ENCODE measurements around the gene UBL4A. TPM values are rescaled to one million over a fixed set of nuclear protein-coding genes. Genes with fewer than 3 reads are reported as not detected.

Gene UBL4A
- polyA plus RNA-seq, 2 of the 4 experiments (the other 2 are of a cell fraction): 26.4 to 37.7 TPM

DNA sequence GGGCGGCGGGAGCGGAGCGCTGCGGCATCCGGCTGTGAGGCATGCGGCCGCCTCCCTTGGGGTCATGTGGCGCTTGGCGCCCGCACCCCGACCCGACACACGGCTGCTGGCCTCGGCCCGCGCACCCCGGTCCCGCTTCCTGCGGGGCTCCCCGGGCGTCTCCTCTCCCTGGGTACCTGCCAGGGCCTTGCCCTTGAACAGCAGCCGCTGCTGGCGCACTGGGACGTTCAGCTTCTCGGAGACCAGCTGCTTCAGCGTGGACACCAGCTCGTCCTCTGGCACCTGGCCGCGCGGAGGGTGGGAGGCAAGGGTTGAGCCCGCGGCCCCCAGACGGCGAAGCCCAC lies 391 bp downstream of the UBL4A start:
- ATAC-seq (peak in 1 of 2 experiments; percentile 8; a peak in 1 of 6 replicates), FAIRE-seq (no peak), DNase-seq (ENCODE audit: low read depth in 1 of 2, low spot score in 1 of 2) (peak in 1 of 2 experiments; percentile 6)
- Histone ChIP-seq H3K4me3 (peak overlapping the region; percentile 98), H3K9me3 (no peaks in the 10 kb centered on the region), H3K4me2 (peak overlapping the region; percentile 98), H3K4me1 (peaks cover 28% of the 10 kb centered on the region), H3K27ac (peak overlapping the region; percentile 97 to 98)
- POLR2A ChIA-PET: interaction anchor here (0.6 kb wide), 2 partner anchors 12 to 88 kb away, joined by 3 to 6 read pairs; partner anchors contain the start of gene RPL10
- no CpG with 5 or more reads among the region's 35 CpGs for WGBS (ENCODE audit: missing lambda C conversion rate)
- CTCF ChIA-PET: no interaction called here
- TF ChIP-seq, protein P1, sequence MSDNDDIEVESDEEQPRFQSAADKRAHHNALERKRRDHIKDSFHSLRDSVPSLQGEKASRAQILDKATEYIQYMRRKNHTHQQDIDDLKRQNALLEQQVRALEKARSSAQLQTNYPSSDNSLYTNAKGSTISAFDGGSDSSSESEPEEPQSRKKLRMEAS (IDR thresholded peaks at IDR 0.05): peak; percentile 69; the same call in 1 of the 2 replicates
- no peak for TF ChIP-seq HOXB13 (CRISPR knock-in tag; IDR thresholded peaks at IDR 0.05; ENCODE audit: low read depth)
- 0 out of 2 replicates have a peak, but pooled peaks have one; percentile 74 for TF ChIP-seq E2F6 (IDR thresholded peaks at IDR 0.05; ENCODE audit: borderline replicate concordance, low read depth)

DNA sequence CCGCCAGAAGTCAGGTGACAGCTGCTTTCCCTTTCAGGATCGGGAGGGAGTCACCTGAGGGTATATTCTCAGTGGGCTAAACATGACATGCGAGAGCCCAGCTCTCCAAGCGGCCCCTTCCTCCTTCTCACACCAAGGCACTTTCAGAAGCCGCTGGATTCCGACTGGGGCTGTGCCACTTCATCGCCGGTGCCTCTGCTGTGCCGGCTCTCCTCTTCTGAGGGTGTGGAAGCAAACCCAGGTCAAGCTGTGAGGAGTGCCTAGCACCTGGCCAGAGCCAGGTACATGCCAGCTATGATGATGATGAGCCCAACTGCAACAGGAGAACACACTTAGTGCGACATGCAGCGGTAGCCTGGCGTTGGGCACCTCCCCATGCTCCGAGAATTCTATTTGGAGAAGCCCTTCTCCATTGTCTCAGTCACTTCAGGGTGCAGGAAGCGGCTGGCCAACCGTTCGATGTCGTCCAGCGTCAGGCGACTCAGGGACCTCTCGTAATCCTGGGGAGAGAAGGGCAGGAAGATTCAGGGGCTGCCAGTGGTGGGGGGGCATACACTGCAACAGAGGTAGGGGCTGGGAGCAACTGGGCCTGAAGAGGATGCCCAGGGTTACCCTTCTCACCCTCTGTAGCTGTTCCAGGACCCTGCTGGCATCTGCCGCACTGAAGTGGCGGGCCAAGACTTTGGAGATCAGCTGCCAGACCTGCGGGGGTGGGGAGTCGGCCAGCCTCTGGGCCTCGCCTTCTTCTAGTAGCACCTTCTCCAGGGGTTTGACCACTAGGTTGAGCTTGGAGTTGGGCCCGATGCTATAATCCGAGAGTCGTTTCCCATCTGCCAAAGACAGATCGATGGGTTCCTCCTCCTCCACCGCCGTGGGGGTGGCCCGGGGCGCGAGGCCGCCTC lies 1.0 kb downstream of the UBL4A start:
- CTCF ChIA-PET: interaction anchor here (1.7 kb wide), 1 partner anchor 112 kb away, joined by 4 read pairs; no protein-coding TSS in a partner anchor
- FAIRE-seq: no peak
- TF ChIP-seq GATA3 (IDR thresholded peaks at IDR 0.05; ENCODE audit: borderline replicate concordance) (no peak), ESRRA (IDR thresholded peaks at IDR 0.05; ENCODE audit: borderline replicate concordance, low read length) (no peak), JUNB (IDR thresholded peaks at IDR 0.05) (no peak), FOXS1 (CRISPR knock-in tag; IDR thresholded peaks at IDR 0.05) (no peak), CBX2 (IDR thresholded peaks at IDR 0.05; ENCODE audit: borderline replicate concordance, low read depth) (no peak), RAD21 (conservative IDR thresholded peaks at IDR 0.05 in 1 of 2, IDR thresholded peaks at IDR 0.05 in 1 of 2) (no peak), TP53 (CRISPR knock-in tag; IDR thresholded peaks at IDR 0.05) (no peak), JUN (IDR thresholded peaks at IDR 0.05) (no peak)
- TF ChIP-seq, protein P2, sequence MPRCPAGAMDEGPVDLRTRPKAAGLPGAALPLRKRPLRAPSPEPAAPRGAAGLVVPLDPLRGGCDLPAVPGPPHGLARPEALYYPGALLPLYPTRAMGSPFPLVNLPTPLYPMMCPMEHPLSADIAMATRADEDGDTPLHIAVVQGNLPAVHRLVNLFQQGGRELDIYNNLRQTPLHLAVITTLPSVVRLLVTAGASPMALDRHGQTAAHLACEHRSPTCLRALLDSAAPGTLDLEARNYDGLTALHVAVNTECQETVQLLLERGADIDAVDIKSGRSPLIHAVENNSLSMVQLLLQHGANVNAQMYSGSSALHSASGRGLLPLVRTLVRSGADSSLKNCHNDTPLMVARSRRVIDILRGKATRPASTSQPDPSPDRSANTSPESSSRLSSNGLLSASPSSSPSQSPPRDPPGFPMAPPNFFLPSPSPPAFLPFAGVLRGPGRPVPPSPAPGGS (IDR thresholded peaks at IDR 0.05): no peak
- TF ChIP-seq, protein P3, sequence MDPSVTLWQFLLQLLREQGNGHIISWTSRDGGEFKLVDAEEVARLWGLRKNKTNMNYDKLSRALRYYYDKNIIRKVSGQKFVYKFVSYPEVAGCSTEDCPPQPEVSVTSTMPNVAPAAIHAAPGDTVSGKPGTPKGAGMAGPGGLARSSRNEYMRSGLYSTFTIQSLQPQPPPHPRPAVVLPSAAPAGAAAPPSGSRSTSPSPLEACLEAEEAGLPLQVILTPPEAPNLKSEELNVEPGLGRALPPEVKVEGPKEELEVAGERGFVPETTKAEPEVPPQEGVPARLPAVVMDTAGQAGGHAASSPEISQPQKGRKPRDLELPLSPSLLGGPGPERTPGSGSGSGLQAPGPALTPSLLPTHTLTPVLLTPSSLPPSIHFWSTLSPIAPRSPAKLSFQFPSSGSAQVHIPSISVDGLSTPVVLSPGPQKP (IDR thresholded peaks at IDR 0.05; ENCODE audit: low read depth, low read length): no peak
- Histone ChIP-seq H3K4me2 (peak overlapping the region; percentile 98), H3K27ac (peak overlapping the region; percentile 97 to 98), H3K4me1 (peaks cover 28% of the 10 kb centered on the region), H3K4me3 (peak overlapping the region; percentile 98), H3K9me3 (no peaks in the 10 kb centered on the region)
- no peak for ATAC-seq
- no peak for DNase-seq (ENCODE audit: low read depth in 1 of 2, low spot score in 1 of 2)
- POLR2A ChIA-PET: interaction anchor here (0.6 kb wide), 1 partner anchor 87 kb away, joined by 3 read pairs; the partner anchor contains the start of gene RPL10
- WGBS (ENCODE audit: missing lambda C conversion rate): 91% methylated on average over 13 of the region's 35 CpGs

GRCh38 chrX:154484255-154485149 lies 1.9 kb downstream of the UBL4A start:
- Histone ChIP-seq H3K9me3 (no peaks in the 10 kb centered on the region), H3K4me3 (no peak overlapping the region), H3K4me2 (peak overlapping the region; percentile 98), H3K27ac (peak overlapping the region; percentile 97 to 98; a peak in 5 of 6 replicates), H3K4me1 (peaks cover 24% of the 10 kb centered on the region)
- WGBS (ENCODE audit: missing lambda C conversion rate): 67% methylated on average over 3 of the region's 16 CpGs
- POLR2A ChIA-PET: no interaction called here
- ATAC-seq (0 out of 6 replicates have a peak, but pooled peaks of 1 of the 2 experiments have one; percentile 5), DNase-seq (ENCODE audit: low read depth in 1 of 2, low spot score in 1 of 2) (peak in 1 of 2 experiments; percentile 33), FAIRE-seq (no peak)
- CTCF ChIA-PET: interaction anchor here (1.7 kb wide), 2 partner anchors 38 to 111 kb away, joined by 4 read pairs; no protein-coding TSS in a partner anchor
- no peak for TF ChIP-seq ESRRA (IDR thresholded peaks at IDR 0.05; ENCODE audit: borderline replicate concordance, low read length)
- no peak for TF ChIP-seq PHF8 (IDR thresholded peaks at IDR 0.05; ENCODE audit: borderline replicate concordance, low read depth)
- TF ChIP-seq, protein P4, sequence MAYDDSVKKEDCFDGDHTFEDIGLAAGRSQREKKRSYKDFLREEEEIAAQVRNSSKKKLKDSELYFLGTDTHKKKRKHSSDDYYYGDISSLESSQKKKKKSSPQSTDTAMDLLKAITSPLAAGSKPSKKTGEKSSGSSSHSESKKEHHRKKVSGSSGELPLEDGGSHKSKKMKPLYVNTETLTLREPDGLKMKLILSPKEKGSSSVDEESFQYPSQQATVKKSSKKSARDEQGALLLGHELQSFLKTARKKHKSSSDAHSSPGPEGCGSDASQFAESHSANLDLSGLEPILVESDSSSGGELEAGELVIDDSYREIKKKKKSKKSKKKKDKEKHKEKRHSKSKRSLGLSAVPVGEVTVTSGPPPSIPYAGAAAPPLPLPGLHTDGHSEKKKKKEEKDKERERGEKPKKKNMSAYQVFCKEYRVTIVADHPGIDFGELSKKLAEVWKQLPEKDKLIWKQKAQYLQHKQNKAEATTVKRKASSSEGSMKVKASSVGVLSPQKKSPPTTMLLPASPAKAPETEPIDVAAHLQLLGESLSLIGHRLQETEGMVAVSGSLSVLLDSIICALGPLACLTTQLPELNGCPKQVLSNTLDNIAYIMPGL (CRISPR knock-in tag; IDR thresholded peaks at IDR 0.05; ENCODE audit: borderline replicate concordance): no peak
- TF ChIP-seq POLR2AphosphoS2 (conservative IDR thresholded peaks at IDR 0.05; ENCODE audit: low read length): no peak
- TF ChIP-seq CBX2 (IDR thresholded peaks at IDR 0.05; ENCODE audit: borderline replicate concordance, low read depth): no peak
- no peak for TF ChIP-seq FOSL2 (IDR thresholded peaks at IDR 0.05)
- TF ChIP-seq FOSL2 (CRISPR knock-in tag; IDR thresholded peaks at IDR 0.05): no peak
- no peak for TF ChIP-seq HDAC2 (IDR thresholded peaks at IDR 0.05)
- no peak for TF ChIP-seq ZFP36 (IDR thresholded peaks at IDR 0.05; ENCODE audit: borderline replicate concordance, partially characterized antibody)

Measured in A549 (cell line).